H1 (cell line): ENCODE measurements around the gene ITPKA. TPM values are rescaled to one million over a fixed set of nuclear protein-coding genes. Genes with fewer than 3 reads are reported as not detected.

ENCODE experiments used
- CTCF ChIA-PET: fragments of 300-600 bp; sonication (Branson Sonifier 250); formaldehyde crosslinking; loops from one replicate; lab custom pipeline; 2021; ENCODE audit not compliant: partially characterized antibody; lab: Charles Lee
- POLR2A ChIA-PET: fragments of 300-600 bp; sonication (Branson Sonifier 250); formaldehyde crosslinking; loops from one replicate; lab custom pipeline; 2021; ENCODE audit warnings: inconsistent platforms; ENCODE audit not compliant: partially characterized antibody; lab: Charles Lee
- DNase-seq, 2 experiments: peaks; one replicate each; pipeline versions ENCODE4 v3.0.0 to v3.0.0-alpha.2; 2010 to 2022; ENCODE audit warnings: low spot score in 2 of 2, low read depth in 1 of 2, mixed read lengths in 1 of 2
- FAIRE-seq: peaks from 2 replicates; lab custom pipeline; 2011; peaks lifted over from hg19 to GRCh38; lab: Jason Lieb, UNC
- H2AFZ ChIP-seq: 2 replicates; pipeline ENCODE4 v1.8.1; 2012; ENCODE audit warnings: low read length, inconsistent platforms
- H2AK5ac ChIP-seq: 2 replicates; pipeline ENCODE4 v1.6.1; 2013; ENCODE audit warnings: low read depth, low read length
- H2BK120ac ChIP-seq: replicated peaks from 2 replicates; pipeline ENCODE3; 2013; ENCODE audit warnings: low read depth, low read length, inconsistent platforms
- H2BK12ac ChIP-seq: 2 replicates; pipeline ENCODE4 v1.6.1; 2013; ENCODE audit warnings: low read depth, low read length
- H2BK15ac ChIP-seq: 2 replicates; pipeline ENCODE4 v1.6.1; 2013; ENCODE audit warnings: low read length
- H2BK20ac ChIP-seq: 2 replicates; pipeline ENCODE4 v1.6.1; 2013; ENCODE audit warnings: low read length
- H2BK5ac ChIP-seq: 2 replicates; pipeline ENCODE4 v1.6.1; 2013; ENCODE audit warnings: low read depth, low read length
- H3K14ac ChIP-seq: 2 replicates; pipeline ENCODE4 v1.6.1; 2013; ENCODE audit warnings: inconsistent platforms; ENCODE audit not compliant: insufficient read length
- H3K18ac ChIP-seq: 2 replicates; pipeline ENCODE4 v1.6.1; 2013; ENCODE audit warnings: low read length; ENCODE audit errors: extremely low read depth
- H3K23ac ChIP-seq: 2 replicates; pipeline ENCODE4 v1.6.1; 2013; ENCODE audit warnings: inconsistent platforms; ENCODE audit not compliant: insufficient read length
- H3K23me2 ChIP-seq: 2 replicates; pipeline ENCODE4 v1.6.1; 2013; ENCODE audit warnings: low read depth, low read length
- H3K27ac ChIP-seq: 2 replicates; pipeline ENCODE4 v1.6.1; 2011; ENCODE audit warnings: low read depth, low read length, inconsistent platforms
- H3K27me3 ChIP-seq, 4 experiments: replicated peaks in 1 of 4; 1 replicate in 1 of 4; 2 replicates in 3 of 4; pipeline versions ENCODE4 v1.6.1 to v1.8.1; 2011 to 2013; ENCODE audit warnings: low read length in 3 of 4, mild to moderate bottlenecking in 3 of 4, inconsistent platforms in 2 of 4, mixed read lengths in 2 of 4, moderate library complexity in 1 of 4; ENCODE audit not compliant: control insufficient read depth in 3 of 4, insufficient read depth in 3 of 4; ENCODE audit errors: extremely low read depth in 1 of 4
- H3K36me3 ChIP-seq, 4 experiments: 2 replicates each; pipeline versions ENCODE4 v1.6.1 to v1.8.1; 2011 to 2013; ENCODE audit warnings: mild to moderate bottlenecking in 4 of 4, low read length in 3 of 4, moderate library complexity in 2 of 4, control low read depth in 1 of 4, inconsistent platforms in 1 of 4; ENCODE audit not compliant: insufficient read depth in 4 of 4, control insufficient read depth in 2 of 4
- H3K4ac ChIP-seq: replicated peaks from 2 replicates; pipeline ENCODE3; 2013; ENCODE audit warnings: low read length, low read depth, mixed read lengths, inconsistent platforms; ENCODE audit not compliant: insufficient read length
- H3K4me1 ChIP-seq, 4 experiments: replicated peaks in 1 of 4; 1 replicate in 1 of 4; 2 replicates in 3 of 4; pipeline versions ENCODE4 v1.6.1 to v1.8.1; 2011 to 2013; ENCODE audit warnings: low read length in 3 of 4, inconsistent platforms in 2 of 4, mixed read lengths in 1 of 4; ENCODE audit not compliant: insufficient read depth in 4 of 4, control insufficient read depth in 3 of 4
- H3K4me2 ChIP-seq, 2 experiments: 2 replicates each; pipeline versions ENCODE4 v1.6.1 to v1.8.1; 2011 to 2013; ENCODE audit warnings: low read depth in 2 of 2, low read length in 2 of 2, control low read depth in 1 of 2, inconsistent platforms in 1 of 2, mild to moderate bottlenecking in 1 of 2; ENCODE audit not compliant: insufficient read depth in 1 of 2
- H3K4me3 ChIP-seq, 4 experiments: fragments of 200-600, 300-600 bp in 1 of 4; sonication (generic), shearing (Covaris generic), sonication (Bioruptor Twin) in 1 of 4; 2 replicates each; pipeline versions ENCODE4 v1.5.1 to v1.8.1; 2011 to 2016; ENCODE audit warnings: low read length in 4 of 4, low read depth in 3 of 4, control low read depth in 2 of 4, inconsistent platforms in 2 of 4, mild to moderate bottlenecking in 2 of 4, mixed read lengths in 1 of 4, moderate library complexity in 1 of 4; ENCODE audit not compliant: insufficient read depth in 2 of 4; ENCODE audit errors: extremely low read depth in 1 of 4
- H3K56ac ChIP-seq: replicated peaks from 2 replicates; pipeline ENCODE3; 2013; ENCODE audit warnings: low read depth, mild to moderate bottlenecking, mixed read lengths, low read length, inconsistent platforms; ENCODE audit not compliant: insufficient read length
- H3K79me1 ChIP-seq: 2 replicates; pipeline ENCODE4 v1.6.1; 2013; ENCODE audit warnings: low read depth, low read length, control low read depth
- H3K79me2 ChIP-seq, 2 experiments: 2 replicates each; pipeline versions ENCODE4 v1.6.1 to v1.8.1; 2012 to 2013; ENCODE audit warnings: low read length in 2 of 2, mild to moderate bottlenecking in 2 of 2, inconsistent platforms in 1 of 2; ENCODE audit not compliant: insufficient read depth in 2 of 2, control insufficient read depth in 1 of 2
- H3K9ac ChIP-seq, 4 experiments: replicated peaks in 1 of 4; 1 replicate in 1 of 4; 2 replicates in 3 of 4; pipeline versions ENCODE4 v1.6.1 to v1.8.1; 2011 to 2013; ENCODE audit warnings: low read depth in 3 of 4, low read length in 3 of 4, control low read depth in 2 of 4, mild to moderate bottlenecking in 2 of 4, moderate library complexity in 2 of 4, inconsistent platforms in 1 of 4; ENCODE audit errors: extremely low read depth in 1 of 4
- H3K9me3 ChIP-seq, 2 experiments: 2 replicates each; pipeline versions ENCODE4 v1.6.1 to v1.8.1; 2012 to 2013; ENCODE audit warnings: mild to moderate bottlenecking in 2 of 2, moderate library complexity in 2 of 2, control low read depth in 1 of 2, inconsistent platforms in 1 of 2, low read depth in 1 of 2, low read length in 1 of 2, mixed read lengths in 1 of 2; ENCODE audit not compliant: insufficient read depth in 2 of 2
- H4K20me1 ChIP-seq, 2 experiments: replicated peaks in 1 of 2; 2 replicates each; pipeline versions ENCODE3 to v1.8.1; 2011 to 2013; ENCODE audit warnings: inconsistent platforms in 2 of 2, low read length in 2 of 2, mild to moderate bottlenecking in 1 of 2; ENCODE audit not compliant: insufficient read depth in 2 of 2, control insufficient read depth in 1 of 2
- H4K5ac ChIP-seq: 2 replicates; pipeline ENCODE4 v1.6.1; 2013; ENCODE audit warnings: low read length, low read depth, mixed read lengths, inconsistent platforms; ENCODE audit not compliant: insufficient read length
- H4K8ac ChIP-seq: 2 replicates; pipeline ENCODE4 v1.8.0; 2013; ENCODE audit warnings: mild to moderate bottlenecking, moderate library complexity, low read length, inconsistent platforms; ENCODE audit not compliant: insufficient read depth; ENCODE audit errors: extremely low read depth
- H4K91ac ChIP-seq: replicated peaks from 2 replicates; pipeline ENCODE3; 2013; ENCODE audit warnings: low read length, mixed read lengths, inconsistent platforms; ENCODE audit not compliant: insufficient read length
- CTCF ChIP-seq, 3 experiments: IDR thresholded peaks; 1 replicate in 2 of 3; 2 replicates in 1 of 3; pipeline versions ENCODE4 v1.5.1 to v1.6.1; 2011; ENCODE audit warnings: low read length in 3 of 3, mild to moderate bottlenecking in 3 of 3, inconsistent platforms in 2 of 3, low read depth in 1 of 3, moderate library complexity in 1 of 3; ENCODE audit not compliant: insufficient read depth in 1 of 3; ENCODE audit errors: control extremely low read depth in 1 of 3
- JUN ChIP-seq: IDR thresholded peaks from 2 replicates; pipeline ENCODE4 v1.6.1; 2011; ENCODE audit warnings: low read depth, mild to moderate bottlenecking, improper control_type of control experiment, low read length
- NANOG ChIP-seq: IDR thresholded peaks from 2 replicates; pipeline ENCODE4 v1.6.1; 2011; ENCODE audit warnings: low read length, low read depth, mild to moderate bottlenecking, inconsistent platforms; ENCODE audit not compliant: insufficient read depth, poor library complexity, severe bottlenecking
- WGBS, 2 experiments: shearing (Covaris generic) in 1 of 2; methylation state at CpG; one replicate each; pipeline versions ENCODE4 v1.1.6 to v1.1.7; 2013 to 2015; ENCODE audit warnings: low lambda C conversion rate in 2 of 2, mixed read lengths in 2 of 2, inconsistent platforms in 1 of 2, low coverage in 1 of 2, missing lambda C conversion rate in 1 of 2; ENCODE audit not compliant: insufficient replicate concordance in 2 of 2, insufficient coverage in 1 of 2, insufficient read length in 1 of 2; ENCODE audit errors: extremely low coverage in 1 of 2, missing lambda C conversion rate in 1 of 2; 5-methylcytosine and 5-hydroxymethylcytosine counted together
- polyA plus RNA-seq, 7 experiments: library from polyadenylated mRNA; depleted of rRNA in 3 of 7; stranded (reverse) in 5 of 7; unstranded in 2 of 7; fragments of >200 nt in 5 of 7; fragments of 200-250 nt in 2 of 7; gene quantifications; 1 replicate in 5 of 7; 2 replicates in 1 of 7; 4 replicates in 1 of 7; pipeline versions ENCODE4 v1.2.1 to v1.2.3, GENCODE V29; 2011 to 2013; ENCODE audit warnings: missing spikeins in 2 of 7, mixed read lengths in 2 of 7
- total RNA-seq: library from RNA; stranded (reverse); fragmentation: NEBNext Ultra II Directional; extraction: Animal tissue kit (Norgen Biotek cat#: 25700); gene quantifications from 2 replicates; pipeline ENCODE4 v1.2.1, GENCODE V29; 2021

ITPKA gene
- total and polyA plus RNA-seq, 2 of the 8 experiments (the other 6 are each of a cell fraction or from before 2014, with no cell fraction given) = 0.39 to 0.99 TPM

- Histone ChIP-seq H2BK5ac (no peak overlapping the region), H2BK15ac (no peak overlapping the region), H4K20me1 (peaks cover 0 to 4% of the 10 kb centered on the region in 2 experiments), H3K14ac (no peak overlapping the region), H2AK5ac (no peak overlapping the region), H3K4me2 (no peak overlapping the region), H2AFZ (no peak overlapping the region), H2BK120ac (no peak overlapping the region), H3K4me1 (no peaks in the 10 kb centered on the region), H3K36me3 (peaks cover 8 to 52% (median 34%) of the 10 kb centered on the region in 4 experiments), H3K9ac (no peak overlapping the region), H4K8ac (no peak overlapping the region), H3K9me3 (no peaks in the 10 kb centered on the region), H3K27ac (no peak overlapping the region), H2BK20ac (no peak overlapping the region), H3K4ac (no peak overlapping the region), H3K18ac (no peak overlapping the region), H3K27me3 (no peaks in the 10 kb centered on the region), H3K79me1 (no peaks in the 10 kb centered on the region), H3K23me2 (no peaks in the 10 kb centered on the region; the same call in 1 of the 2 replicates), H2BK12ac (no peak overlapping the region), H3K56ac (no peak overlapping the region), H3K4me3 (no peak overlapping the region), H3K23ac (no peak overlapping the region), H4K5ac (no peak overlapping the region), H3K79me2 (no peaks in the 10 kb centered on the region), H4K91ac (no peak overlapping the region)
- DNase-seq = no peak
- 90% methylated on average over 3 of the region's 3 CpGs; no CpG with 5 or more reads in 1 of the 2 experiments for WGBS, 2 experiments
- CTCF ChIA-PET = interaction anchor here (0.8 to 4.9 kb wide), 14 partner anchors 8 to 345 kb away, joined by 3 to 46 read pairs (median 10); partner anchors contain the start of gene ITPKA
- no peak for FAIRE-seq
- POLR2A ChIA-PET = interaction anchor here (0.9 kb wide), 1 partner anchor 63 kb away, joined by 3 read pairs; no protein-coding TSS in a partner anchor
- no peak for TF ChIP-seq JUN
- no peak for TF ChIP-seq CTCF (IDR thresholded peaks at IDR 0.05; ENCODE audit: control extremely low read depth in 1 of 3, insufficient read depth in 1 of 3, low read depth in 1 of 3, low read length in 3 of 3)
- no peak for TF ChIP-seq NANOG
Measured at GRCh38 chr15:41466711-41467110, 27.0 kb upstream of the ITPKA start.
